ENCODE data around the gene ZDHHC23. TPM values are rescaled to one million over a fixed set of nuclear protein-coding genes. Genes with fewer than 3 reads are reported as not detected.
A peak's percentile ranks its signal among the peaks of the same experiment; 100 is the strongest.

The ZDHHC23 gene, protein sequence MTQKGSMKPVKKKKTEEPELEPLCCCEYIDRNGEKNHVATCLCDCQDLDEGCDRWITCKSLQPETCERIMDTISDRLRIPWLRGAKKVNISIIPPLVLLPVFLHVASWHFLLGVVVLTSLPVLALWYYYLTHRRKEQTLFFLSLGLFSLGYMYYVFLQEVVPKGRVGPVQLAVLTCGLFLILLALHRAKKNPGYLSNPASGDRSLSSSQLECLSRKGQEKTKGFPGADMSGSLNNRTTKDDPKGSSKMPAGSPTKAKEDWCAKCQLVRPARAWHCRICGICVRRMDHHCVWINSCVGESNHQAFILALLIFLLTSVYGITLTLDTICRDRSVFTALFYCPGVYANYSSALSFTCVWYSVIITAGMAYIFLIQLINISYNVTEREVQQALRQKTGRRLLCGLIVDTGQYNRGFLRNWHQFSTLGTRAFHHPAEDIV
- 0.28 and 0.34 TPM in 2 replicates for total RNA-seq
- long read RNA-seq: 0 reads

GRCh38 chr3:113947372-113948014 is at the start of gene ZDHHC23:
Gene ZDHHC23, plus strand, starts transcription at chr3:113948013. Its CDS starts 790 bp downstream, at chr3:113948803.
- Mint-ChIP-seq H3K27ac (ENCODE audit: unreplicated experiment) (no peak within 1 kb of the TSS), H3K27me3 (ENCODE audit: low read depth) (peaks cover 71% of the 10 kb centered on the region), H3K36me3 (ENCODE audit: low read depth) (no peaks in the 10 kb centered on the region), H3K4me1 (peaks cover 4% of the 10 kb centered on the region), H3K9me3 (no peaks in the 10 kb centered on the region), H3K4me3 (peak within 1 kb of the TSS; percentile 83)
- TF ChIP-seq CTCF (conservative IDR thresholded peaks at IDR 0.05): no peak
- DNase-seq (ENCODE audit: low read depth, low spot score): peak; percentile 22

GRCh38 chr3:113898892-113899291 is 48.9 kb upstream of the ZDHHC23 start:
- Mint-ChIP-seq H3K36me3 (ENCODE audit: low read depth) (no peaks in the 10 kb centered on the region), H3K4me3 (no peak overlapping the region), H3K9me3 (no peaks in the 10 kb centered on the region), H3K4me1 (no peaks in the 10 kb centered on the region), H3K27ac (ENCODE audit: unreplicated experiment) (no peak overlapping the region), H3K27me3 (ENCODE audit: low read depth) (no peaks in the 10 kb centered on the region)
- TF ChIP-seq CTCF (conservative IDR thresholded peaks at IDR 0.05): no peak
- no peak for DNase-seq (ENCODE audit: low read depth, low spot score)

GRCh38 chr3:113906568-113907140 is 41.2 kb upstream of the ZDHHC23 start:
- H3K27ac Mint-ChIP-seq (ENCODE audit: unreplicated experiment): no peak overlapping the region
- no peak for TF ChIP-seq CTCF (conservative IDR thresholded peaks at IDR 0.05)
- H3K9me3 Mint-ChIP-seq: no peaks in the 10 kb centered on the region
- H3K4me3 Mint-ChIP-seq: no peak overlapping the region
- no peak for DNase-seq (ENCODE audit: low read depth, low spot score)
- H3K4me1 Mint-ChIP-seq: no peaks in the 10 kb centered on the region
- no peaks in the 10 kb centered on the region for H3K36me3 Mint-ChIP-seq (ENCODE audit: low read depth)
- no peaks in the 10 kb centered on the region for H3K27me3 Mint-ChIP-seq (ENCODE audit: low read depth)

DNA sequence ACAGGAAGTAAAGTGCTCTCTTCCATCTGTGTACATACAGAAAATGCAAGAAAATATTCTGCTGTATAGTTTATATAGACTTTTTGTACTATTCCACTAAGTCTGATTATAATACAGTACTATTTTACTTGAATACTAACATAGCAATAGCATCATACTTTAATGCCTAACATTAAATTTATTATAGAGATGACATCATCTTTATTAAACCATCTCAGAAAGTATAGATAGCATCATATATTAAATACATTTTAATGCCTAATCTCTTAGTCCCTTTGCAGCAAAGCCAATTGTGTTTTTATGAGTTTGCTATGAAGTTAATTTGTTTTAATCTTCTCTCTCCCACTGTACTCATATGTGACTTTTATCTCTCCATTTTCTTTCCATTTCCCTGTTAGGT is 39.7 kb upstream of the ZDHHC23 start:
- H3K4me3 Mint-ChIP-seq: no peak overlapping the region
- H3K36me3 Mint-ChIP-seq (ENCODE audit: low read depth): no peaks in the 10 kb centered on the region
- H3K9me3 Mint-ChIP-seq: no peaks in the 10 kb centered on the region
- no peak for DNase-seq (ENCODE audit: low read depth, low spot score)
- TF ChIP-seq CTCF (conservative IDR thresholded peaks at IDR 0.05): no peak
- no peaks in the 10 kb centered on the region for H3K27me3 Mint-ChIP-seq (ENCODE audit: low read depth)
- H3K27ac Mint-ChIP-seq (ENCODE audit: unreplicated experiment): no peak overlapping the region
- no peaks in the 10 kb centered on the region for H3K4me1 Mint-ChIP-seq

DNA sequence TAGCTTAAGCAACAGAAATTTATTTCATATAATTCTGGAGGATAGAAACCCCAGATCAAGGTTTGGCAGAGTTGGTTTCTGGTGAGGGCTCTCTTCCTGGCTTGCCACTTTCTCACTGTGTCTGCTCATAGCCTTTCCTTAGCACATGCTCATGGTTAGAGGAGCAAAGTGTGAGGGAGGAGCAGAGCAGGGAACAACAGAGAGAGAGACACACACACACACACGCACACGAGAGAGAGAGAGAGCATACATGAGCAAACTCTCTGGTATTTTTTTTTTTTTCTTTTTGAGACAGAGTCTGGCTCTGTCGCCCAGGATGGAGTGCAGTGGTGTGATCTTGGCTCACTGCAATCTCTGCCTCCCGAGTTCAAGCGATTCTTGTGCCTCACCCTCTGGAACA is 36.8 kb upstream of the ZDHHC23 start:
- H3K9me3 Mint-ChIP-seq: no peaks in the 10 kb centered on the region
- H3K4me3 Mint-ChIP-seq: no peak overlapping the region
- H3K4me1 Mint-ChIP-seq: no peaks in the 10 kb centered on the region
- H3K27ac Mint-ChIP-seq (ENCODE audit: unreplicated experiment): no peak overlapping the region
- no peak for TF ChIP-seq CTCF (conservative IDR thresholded peaks at IDR 0.05)
- DNase-seq (ENCODE audit: low read depth, low spot score): no peak
- no peaks in the 10 kb centered on the region for H3K27me3 Mint-ChIP-seq (ENCODE audit: low read depth)
- no peaks in the 10 kb centered on the region for H3K36me3 Mint-ChIP-seq (ENCODE audit: low read depth)

All from neural crest cell (in vitro differentiated cells).